Measurements from ENCODE around the gene CTSW. TPM values are rescaled to one million over a fixed set of nuclear protein-coding genes. Genes with fewer than 3 reads are reported as not detected.

CTSW gene
- polyA plus RNA-seq, 1 experiment, result not detected

GRCh38 chr11:65866509-65867283 is 12.9 kb upstream of the CTSW start:
- Histone ChIP-seq H3K27ac (ENCODE audit: low read depth, low read length) (peak overlapping the region; percentile 58), H3K9me3 (ENCODE audit: control insufficient read depth, insufficient read depth, low read length) (no peaks in the 10 kb centered on the region; the same call in 1 of the 2 replicates), H3K27me3 (ENCODE audit: control insufficient read depth, insufficient read depth, low read length) (no peaks in the 10 kb centered on the region), H3K4me3 (ENCODE audit: low read depth, low read length) (no peak overlapping the region)
- ChIA-PET CTCF (interaction anchor here (0.5 to 4.2 kb wide), 4 partner anchors 14 to 659 kb away, joined by 3 to 20 read pairs (median 6); partner anchors contain the start of gene FIBP), POLR2A (interaction anchor here (0.6 to 4.2 kb wide), 4 partner anchors 7 to 155 kb away, joined by 3 to 26 read pairs (median 6); partner anchors contain the start of genes KAT5 and MUS81)
- TF ChIP-seq CTCF (IDR thresholded peaks at IDR 0.05; ENCODE audit: low read depth, low read length), result no peak
- DNase-seq (ENCODE audit: low read depth, low spot score), result no peak

- H3K4me3 ChIP-seq (ENCODE audit: low read depth, low read length), result no peak overlapping the region
- CTCF ChIA-PET, result interaction anchor here (2.1 to 4.2 kb wide), 3 partner anchors 8 to 21 kb away, joined by 14 to 35 read pairs (median 20); partner anchors contain the start of genes FIBP and MUS81
- POLR2A ChIA-PET, result interaction anchor here (0.6 to 4.2 kb wide), 3 partner anchors 8 to 48 kb away, joined by 4 to 26 read pairs (median 7); partner anchors contain the start of gene MUS81
- no peaks in the 10 kb centered on the region; the same call in 1 of the 2 replicates for H3K9me3 ChIP-seq (ENCODE audit: control insufficient read depth, insufficient read depth, low read length)
- no peaks in the 10 kb centered on the region for H3K27me3 ChIP-seq (ENCODE audit: control insufficient read depth, insufficient read depth, low read length)
- no peak for DNase-seq (ENCODE audit: low read depth, low spot score)
- TF ChIP-seq CTCF (IDR thresholded peaks at IDR 0.05; ENCODE audit: low read depth, low read length), result no peak
- H3K27ac ChIP-seq (ENCODE audit: low read depth, low read length), result no peak overlapping the region
Measured at GRCh38 chr11:65867284-65868071, 12.2 kb upstream of the CTSW start.

GRCh38 chr11:65868076-65868667 is 11.5 kb upstream of the CTSW start:
- Histone ChIP-seq H3K4me3 (ENCODE audit: low read depth, low read length) (no peak overlapping the region), H3K9me3 (ENCODE audit: control insufficient read depth, insufficient read depth, low read length) (no peaks in the 10 kb centered on the region; the same call in 1 of the 2 replicates), H3K27me3 (ENCODE audit: control insufficient read depth, insufficient read depth, low read length) (no peaks in the 10 kb centered on the region), H3K27ac (ENCODE audit: low read depth, low read length) (no peak overlapping the region)
- CTCF ChIA-PET, result interaction anchor here (2.1 to 4.2 kb wide), 3 partner anchors 8 to 20 kb away, joined by 14 to 35 read pairs (median 20); partner anchors contain the start of genes FIBP and MUS81
- POLR2A ChIA-PET, result interaction anchor here (0.7 to 4.2 kb wide), 4 partner anchors 9 to 988 kb away, joined by 3 to 26 read pairs (median 4); partner anchors contain the start of genes FIBP and MUS81
- DNase-seq (ENCODE audit: low read depth, low spot score), result no peak
- TF ChIP-seq CTCF (IDR thresholded peaks at IDR 0.05; ENCODE audit: low read depth, low read length), result no peak

GRCh38 chr11:65868907-65869306 is 10.7 kb upstream of the CTSW start:
- Histone ChIP-seq H3K27me3 (ENCODE audit: control insufficient read depth, insufficient read depth, low read length) (no peaks in the 10 kb centered on the region), H3K4me3 (ENCODE audit: low read depth, low read length) (no peak overlapping the region), H3K9me3 (ENCODE audit: control insufficient read depth, insufficient read depth, low read length) (no peaks in the 10 kb centered on the region; the same call in 1 of the 2 replicates), H3K27ac (ENCODE audit: low read depth, low read length) (no peak overlapping the region)
- no peak for TF ChIP-seq CTCF (IDR thresholded peaks at IDR 0.05; ENCODE audit: low read depth, low read length)
- ChIA-PET POLR2A (interaction anchor here (0.6 to 4.2 kb wide), 4 partner anchors 10 to 987 kb away, joined by 3 to 26 read pairs (median 4); partner anchors contain the start of genes FIBP and MUS81), CTCF (interaction anchor here (2.1 to 4.2 kb wide), 3 partner anchors 9 to 20 kb away, joined by 14 to 35 read pairs (median 20); partner anchors contain the start of genes FIBP and MUS81)
- DNase-seq (ENCODE audit: low read depth, low spot score), result no peak
